CD14-positive monocyte (primary cell): ENCODE results near the gene LBX2. TPM values are rescaled to one million over a fixed set of nuclear protein-coding genes. Genes with fewer than 3 reads are reported as not detected.

Experiments used
- DNase-seq, 3 donors: peaks; one replicate each; pipeline ENCODE4 v3.0.0-alpha.2; 2011 to 2022
- H2AFZ ChIP-seq: 2 replicates; pipeline ENCODE4 v1.6.0; 2012; ENCODE audit warnings: mild to moderate bottlenecking, low read depth, low read length, inconsistent platforms; ENCODE audit not compliant: insufficient read depth, poor library complexity, severe bottlenecking
- H3K27ac ChIP-seq, 2 donors: 1 replicate in 1 of 2; 2 replicates in 1 of 2; pipeline ENCODE4 v1.5.1; 2012 to 2013; ENCODE audit warnings: low read length in 2 of 2, control low read depth in 1 of 2, inconsistent platforms in 1 of 2, low read depth in 1 of 2, mild to moderate bottlenecking in 1 of 2
- H3K27me3 ChIP-seq, 2 donors: one replicate each; pipeline versions ENCODE4 v1.6.0 to v1.6.1; 2011 to 2013; ENCODE audit warnings: low read length in 2 of 2; ENCODE audit not compliant: control insufficient read depth in 2 of 2, insufficient read depth in 2 of 2
- H3K36me3 ChIP-seq, 2 donors: replicated peaks in 1 of 2; 1 replicate in 1 of 2; 2 replicates in 1 of 2; pipeline versions ENCODE4 v1.5.1 to v1.6.1; 2012 to 2013; ENCODE audit warnings: low read length in 2 of 2, control low read depth in 1 of 2, inconsistent platforms in 1 of 2, mild to moderate bottlenecking in 1 of 2; ENCODE audit not compliant: insufficient read depth in 2 of 2, control insufficient read depth in 1 of 2
- H3K4me1 ChIP-seq, 2 donors: 1 replicate in 1 of 2; 2 replicates in 1 of 2; pipeline versions ENCODE4 v1.5.1 to v1.6.1; 2012 to 2013; ENCODE audit warnings: low read length in 2 of 2, control low read depth in 1 of 2, inconsistent platforms in 1 of 2, mild to moderate bottlenecking in 1 of 2, moderate library complexity in 1 of 2; ENCODE audit not compliant: insufficient read depth in 2 of 2, control insufficient read depth in 1 of 2
- H3K4me2 ChIP-seq: replicated peaks from 2 replicates; pipeline ENCODE3; 2012; ENCODE audit warnings: low read length, moderate library complexity, mild to moderate bottlenecking; ENCODE audit not compliant: poor library complexity, severe bottlenecking; ENCODE audit errors: extremely low read depth
- H3K4me3 ChIP-seq, 3 experiments: fragments of 200-600 bp in 1 of 3; sonication (generic) in 1 of 3; replicated peaks in 1 of 3; 1 replicate in 2 of 3; 2 replicates in 1 of 3; pipeline ENCODE4 v1.5.1; 2011 to 2013; ENCODE audit warnings: low read length in 3 of 3, mild to moderate bottlenecking in 3 of 3, control low read depth in 2 of 3, low read depth in 2 of 3, inconsistent platforms in 1 of 3, moderate library complexity in 1 of 3
- H3K79me2 ChIP-seq: 2 replicates; pipeline ENCODE4 v1.6.0; 2012; ENCODE audit warnings: mild to moderate bottlenecking, control low read depth, inconsistent platforms, low read length, moderate library complexity; ENCODE audit not compliant: insufficient read depth
- H3K9ac ChIP-seq: 2 replicates; pipeline ENCODE4 v1.6.0; 2017; ENCODE audit warnings: low read length, mild to moderate bottlenecking; ENCODE audit not compliant: insufficient read depth, poor library complexity, severe bottlenecking
- H3K9me3 ChIP-seq, 2 donors: replicated peaks in 1 of 2; 1 replicate in 1 of 2; 2 replicates in 1 of 2; pipeline versions ENCODE4 v1.5.1 to v1.6.1; 2012 to 2013; ENCODE audit warnings: low read length in 2 of 2, control low read depth in 1 of 2; ENCODE audit not compliant: control insufficient read depth in 1 of 2, insufficient read depth in 1 of 2
- H4K20me1 ChIP-seq: 2 replicates; pipeline ENCODE4 v1.6.0; 2012; ENCODE audit warnings: mild to moderate bottlenecking, low read length, control low read depth, moderate library complexity; ENCODE audit not compliant: insufficient read depth
- H3K27ac Mint-ChIP-seq, 7 donors: one replicate each; pipeline ENCODE4 v1.8.0; 2020; ENCODE audit warnings: mild to moderate bottlenecking in 7 of 7, mixed read lengths in 7 of 7, moderate library complexity in 6 of 7, inconsistent platforms in 2 of 7
- H3K27me3 Mint-ChIP-seq, 3 donors: one replicate each; pipeline ENCODE4 v1.8.0; 2021 to 2022; ENCODE audit warnings: low read depth in 3 of 3, mild to moderate bottlenecking in 3 of 3, mixed read lengths in 3 of 3, moderate library complexity in 3 of 3, inconsistent platforms in 1 of 3
- H3K36me3 Mint-ChIP-seq, 2 donors: one replicate each; pipeline ENCODE4 v1.8.0; 2020; ENCODE audit warnings: mixed read lengths in 2 of 2, inconsistent platforms in 1 of 2, mild to moderate bottlenecking in 1 of 2
- H3K4me1 Mint-ChIP-seq: one replicate; pipeline ENCODE4 v1.8.0; 2020; ENCODE audit warnings: mild to moderate bottlenecking, mixed read lengths
- H3K4me3 Mint-ChIP-seq, 2 donors: one replicate each; pipeline ENCODE4 v1.8.0; 2020; ENCODE audit warnings: mild to moderate bottlenecking in 2 of 2, mixed read lengths in 2 of 2, moderate library complexity in 1 of 2
- H3K9me3 Mint-ChIP-seq, 7 donors: one replicate each; pipeline ENCODE4 v1.8.0; 2020 to 2022; ENCODE audit warnings: mixed read lengths in 7 of 7, mild to moderate bottlenecking in 6 of 7, moderate library complexity in 6 of 7, inconsistent platforms in 2 of 7
- WGBS: methylation state at CpG from one replicate; pipeline ENCODE4 v1.1.5; 2013; ENCODE audit warnings: missing lambda C conversion rate; ENCODE audit not compliant: insufficient coverage; 5-methylcytosine and 5-hydroxymethylcytosine counted together
- intact Hi-C, 2 donors: fragments of 100-400 bp; cut with micrococcal nuclease; formaldehyde crosslinking; loops; one replicate each; pipeline versions ENCODE4 v1.15.0 to v1.15.1; 2023
- polyA plus RNA-seq, 3 donors: library from polyadenylated mRNA; depleted of rRNA in 1 of 3; unstranded in 2 of 3; stranded (reverse) in 1 of 3; fragments of 300-500 nt in 2 of 3; fragments of >200 nt in 1 of 3; fragmentation: Illumina TruSeq in 2 of 3; gene quantifications; 1 replicate in 2 of 3; 2 replicates in 1 of 3; pipeline ENCODE4 v1.2.3, GENCODE V29; 2012 to 2021
- TF ChIP-seq, protein P1 (sequence below): fragments of 200-600 bp; IDR thresholded peaks from one replicate; pipeline ENCODE4 v1.8.0; 2022; ENCODE audit warnings: antibody characterized with exemption, mild to moderate bottlenecking

The LBX2 gene
- polyA plus RNA-seq, 3 donors: 0.46 to 0.76 TPM; not detected in 1

DNA sequence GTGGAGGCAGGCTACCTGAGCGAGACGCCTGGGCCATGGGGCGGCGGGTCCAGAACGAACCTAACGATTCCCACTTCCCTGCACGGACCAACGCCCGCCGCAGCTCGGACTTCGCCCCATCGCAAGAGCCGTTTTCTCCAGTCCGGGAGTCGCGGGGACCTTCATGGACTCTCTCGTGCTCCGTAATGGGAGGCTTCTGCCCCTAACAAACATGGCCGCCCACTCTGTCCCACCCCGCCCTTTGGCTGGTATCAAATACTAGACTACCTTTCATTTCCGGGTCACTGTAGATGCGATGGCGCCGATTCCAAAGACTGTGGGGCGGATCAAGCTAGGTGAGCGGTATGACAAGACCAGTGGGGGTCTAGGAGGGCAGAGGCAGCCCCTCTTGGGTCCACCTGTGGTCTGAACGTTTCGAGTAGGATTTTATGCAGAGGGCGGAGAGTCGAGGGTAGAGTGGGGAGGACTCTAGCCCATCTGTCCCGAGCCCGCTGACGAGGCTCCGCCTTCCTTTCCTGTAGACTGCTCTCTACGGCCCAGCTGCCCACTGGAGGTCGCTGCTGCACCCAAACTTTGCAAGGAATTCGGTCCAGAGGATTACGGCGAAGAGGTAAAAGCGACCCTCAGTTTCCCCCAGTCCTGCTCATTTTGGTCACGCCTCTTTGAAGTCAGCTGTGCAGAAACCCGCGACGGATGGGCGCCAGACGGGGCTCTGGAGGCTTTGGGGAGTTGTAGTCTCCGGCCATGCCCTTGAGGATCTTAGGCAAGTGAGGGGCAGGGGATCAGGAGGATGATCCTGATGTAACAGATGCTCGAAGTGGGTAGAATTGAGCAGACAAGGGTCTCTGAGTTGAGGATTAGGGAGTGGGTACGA is 16.4 kb downstream of the LBX2 start, which contains the start of the genes CCDC142 and TTC31:
TSS of gene CCDC142 (minus strand) at position 198 of the 874 bp plus-strand sequence. CDS start at position 37, 161 bp downstream.
TSS of gene TTC31 (plus strand) at position 281 of the 874 bp plus-strand sequence. CDS start at position 296, 15 bp downstream.
- intact Hi-C loops: loop anchor here (1.0 to 5.0 kb wide), 6 partner anchors 28 to 104 kb away; partner anchors contain the start of genes AUP1 (in 2 of the 2), HTRA2 (in 2 of the 2), INO80B (in 2 of the 2) and DQX1 (in 1 of the 2)
- no peaks in the 10 kb centered on the region for H3K9me3 ChIP-seq
- H3K9ac ChIP-seq: peak within 1 kb of the TSS; percentile 76
- H3K36me3 ChIP-seq: peaks cover 18 to 40% of the 10 kb centered on the region in 2 donors
- peaks cover 0 to 2% (median 0%) of the 10 kb centered on the region in 3 donors for H3K27me3 Mint-ChIP-seq
- peak within 1 kb of the TSS; percentile 100 for H3K4me3 Mint-ChIP-seq
- peaks cover 20% of the 10 kb centered on the region for H4K20me1 ChIP-seq
- H3K79me2 ChIP-seq: peaks cover 49% of the 10 kb centered on the region
- H3K4me2 ChIP-seq: peak within 1 kb of the TSS; percentile 95
- H2AFZ ChIP-seq: peak within 1 kb of the TSS; percentile 98
- peaks cover 29% of the 10 kb centered on the region for H3K4me1 Mint-ChIP-seq
- 1% methylated on average over 43 of the region's 50 CpGs for WGBS
- H3K36me3 Mint-ChIP-seq: peaks cover 31 to 47% of the 10 kb centered on the region in 2 donors
- peaks cover 24 to 32% of the 10 kb centered on the region in 2 donors for H3K4me1 ChIP-seq
- peak within 1 kb of the TSS; percentile 61 to 94 (median 86) for H3K4me3 ChIP-seq
- peak; percentile 93 to 95 (median 94) for DNase-seq
- no peaks in the 10 kb centered on the region for H3K9me3 Mint-ChIP-seq
- no peaks in the 10 kb centered on the region for H3K27me3 ChIP-seq
- peak within 1 kb of the TSS; percentile 90 to 100 (median 99) for H3K27ac Mint-ChIP-seq
- TF ChIP-seq, protein P1, sequence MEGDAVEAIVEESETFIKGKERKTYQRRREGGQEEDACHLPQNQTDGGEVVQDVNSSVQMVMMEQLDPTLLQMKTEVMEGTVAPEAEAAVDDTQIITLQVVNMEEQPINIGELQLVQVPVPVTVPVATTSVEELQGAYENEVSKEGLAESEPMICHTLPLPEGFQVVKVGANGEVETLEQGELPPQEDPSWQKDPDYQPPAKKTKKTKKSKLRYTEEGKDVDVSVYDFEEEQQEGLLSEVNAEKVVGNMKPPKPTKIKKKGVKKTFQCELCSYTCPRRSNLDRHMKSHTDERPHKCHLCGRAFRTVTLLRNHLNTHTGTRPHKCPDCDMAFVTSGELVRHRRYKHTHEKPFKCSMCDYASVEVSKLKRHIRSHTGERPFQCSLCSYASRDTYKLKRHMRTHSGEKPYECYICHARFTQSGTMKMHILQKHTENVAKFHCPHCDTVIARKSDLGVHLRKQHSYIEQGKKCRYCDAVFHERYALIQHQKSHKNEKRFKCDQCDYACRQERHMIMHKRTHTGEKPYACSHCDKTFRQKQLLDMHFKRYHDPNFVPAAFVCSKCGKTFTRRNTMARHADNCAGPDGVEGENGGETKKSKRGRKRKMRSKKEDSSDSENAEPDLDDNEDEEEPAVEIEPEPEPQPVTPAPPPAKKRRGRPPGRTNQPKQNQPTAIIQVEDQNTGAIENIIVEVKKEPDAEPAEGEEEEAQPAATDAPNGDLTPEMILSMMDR: peak; percentile 88
- H3K27ac ChIP-seq: peak within 1 kb of the TSS; percentile 84 to 90
